Stomach (tissue), 4 donors: ENCODE results near the gene ZIC4.

ENCODE experiments used
- EP300 ChIP-seq: sonication (generic); formaldehyde crosslinking; IDR thresholded peaks from one replicate; pipeline ENCODE4 v1.6.1; 2017; ENCODE audit warnings: antibody characterized with exemption
- POLR2A ChIP-seq, 4 donors: fragments of 450-650 bp; IDR thresholded peaks; one replicate each; pipeline ENCODE4 v1.6.1; 2016; ENCODE audit warnings: antibody characterized with exemption in 4 of 4, control low read depth in 2 of 4, mild to moderate bottlenecking in 1 of 4, moderate library complexity in 1 of 4
- POLR2AphosphoS5 ChIP-seq, 3 donors: sonication (generic); formaldehyde crosslinking; IDR thresholded peaks; one replicate each; pipeline ENCODE4 v1.6.1; 2016; ENCODE audit warnings: antibody characterized with exemption in 3 of 3
- TF ChIP-seq, protein P1 (sequence below), 7 experiments: fragments of 450-650 bp in 4 of 7; fragments of 200-600 bp in 3 of 7; sonication (generic) in 3 of 7; IDR thresholded peaks; one replicate each; pipeline ENCODE4 v1.5.1; 2016 to 2019; ENCODE audit warnings: antibody characterized with exemption in 7 of 7, control low read depth in 2 of 7, mild to moderate bottlenecking in 1 of 7

DNA sequence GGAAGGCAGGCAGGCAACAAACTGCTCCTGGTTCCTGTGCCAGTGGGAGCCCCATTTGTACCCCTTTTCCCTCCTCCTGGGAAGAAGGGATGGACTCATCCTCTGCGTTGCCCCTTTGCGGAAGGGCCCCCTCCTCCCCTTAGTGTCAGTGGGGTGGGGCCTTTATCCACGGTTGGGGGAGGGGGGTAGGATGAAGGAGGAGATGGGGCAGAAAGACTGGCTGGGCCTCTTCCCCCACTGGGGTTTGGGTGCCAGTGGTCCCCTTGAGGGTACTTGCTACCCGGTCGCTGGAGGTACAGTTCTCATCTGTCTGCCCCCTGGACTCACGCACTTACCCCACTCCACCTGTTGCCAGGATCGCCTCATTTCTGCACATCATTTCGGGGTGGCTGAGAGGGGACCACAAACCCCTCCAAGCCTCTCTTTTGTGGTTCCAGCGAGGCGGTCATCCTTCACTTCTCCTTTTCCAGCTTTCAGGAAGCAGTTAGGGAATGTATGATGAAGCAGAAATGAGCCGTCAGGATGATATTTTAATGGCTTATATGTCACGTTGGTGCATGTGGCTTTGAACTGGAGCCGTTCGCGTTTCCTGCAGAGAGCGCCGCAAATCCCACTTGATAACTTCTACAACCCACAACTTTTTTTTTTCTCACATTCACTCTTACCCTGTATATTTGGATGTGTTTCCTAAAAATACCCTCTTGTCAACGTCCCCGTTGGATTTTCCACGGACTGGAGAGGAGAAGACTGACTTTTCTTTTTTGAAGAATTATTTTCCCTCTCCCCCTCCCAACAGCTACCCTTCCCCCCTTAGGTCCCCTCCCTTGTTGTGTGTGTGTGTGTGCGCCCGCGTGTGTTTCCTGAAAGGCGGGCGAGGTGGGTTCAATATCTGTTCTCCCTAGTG lies at the start of gene ZIC4:
- TF ChIP-seq, protein P1, sequence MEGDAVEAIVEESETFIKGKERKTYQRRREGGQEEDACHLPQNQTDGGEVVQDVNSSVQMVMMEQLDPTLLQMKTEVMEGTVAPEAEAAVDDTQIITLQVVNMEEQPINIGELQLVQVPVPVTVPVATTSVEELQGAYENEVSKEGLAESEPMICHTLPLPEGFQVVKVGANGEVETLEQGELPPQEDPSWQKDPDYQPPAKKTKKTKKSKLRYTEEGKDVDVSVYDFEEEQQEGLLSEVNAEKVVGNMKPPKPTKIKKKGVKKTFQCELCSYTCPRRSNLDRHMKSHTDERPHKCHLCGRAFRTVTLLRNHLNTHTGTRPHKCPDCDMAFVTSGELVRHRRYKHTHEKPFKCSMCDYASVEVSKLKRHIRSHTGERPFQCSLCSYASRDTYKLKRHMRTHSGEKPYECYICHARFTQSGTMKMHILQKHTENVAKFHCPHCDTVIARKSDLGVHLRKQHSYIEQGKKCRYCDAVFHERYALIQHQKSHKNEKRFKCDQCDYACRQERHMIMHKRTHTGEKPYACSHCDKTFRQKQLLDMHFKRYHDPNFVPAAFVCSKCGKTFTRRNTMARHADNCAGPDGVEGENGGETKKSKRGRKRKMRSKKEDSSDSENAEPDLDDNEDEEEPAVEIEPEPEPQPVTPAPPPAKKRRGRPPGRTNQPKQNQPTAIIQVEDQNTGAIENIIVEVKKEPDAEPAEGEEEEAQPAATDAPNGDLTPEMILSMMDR (IDR thresholded peaks at IDR 0.05), result no peak
- no peak for TF ChIP-seq POLR2A (IDR thresholded peaks at IDR 0.05)
- TF ChIP-seq POLR2AphosphoS5 (IDR thresholded peaks at IDR 0.05), result no peak
- no peak for TF ChIP-seq EP300
